ENCODE data around the gene SORT1. TPM values are rescaled to one million over a fixed set of nuclear protein-coding genes. Genes with fewer than 3 reads are reported as not detected.
A peak's percentile ranks its signal among the peaks of the same experiment; 100 is the strongest.

The SORT1 gene
- polyA plus RNA-seq, 1 of the 3 experiments (the other 2 are of a cell fraction): 8.5 TPM

- TF ChIP-seq CTCF (IDR thresholded peaks at IDR 0.05) (no peak), TEAD4 (IDR thresholded peaks at IDR 0.05; ENCODE audit: borderline replicate concordance, insufficient read depth) (peak; percentile 63; the same call in 1 of the 2 replicates), NRF1 (IDR thresholded peaks at IDR 0.05; ENCODE audit: low read depth, low read length) (no peak), CHD2 (IDR thresholded peaks at IDR 0.05; ENCODE audit: low read length, partially characterized antibody) (no peak), ELF1 (IDR thresholded peaks at IDR 0.05) (no peak), ZBTB33 (IDR thresholded peaks at IDR 0.05; ENCODE audit: borderline replicate concordance, low read depth) (no peak), FOSL2 (IDR thresholded peaks at IDR 0.05; ENCODE audit: borderline replicate concordance, low read depth) (peak; percentile 66), FOXM1 (IDR thresholded peaks at IDR 0.05; ENCODE audit: low read depth) (no peak), RCOR1 (IDR thresholded peaks at IDR 0.05; ENCODE audit: low read length) (no peak), RAD21 (IDR thresholded peaks at IDR 0.05; ENCODE audit: low read length) (no peak)
Measured at GRCh38 chr1:109370712-109371340, 26.9 kb downstream of the SORT1 start (continued).

- Histone ChIP-seq H3K27me3 (ENCODE audit: insufficient read depth) (no peaks in the 10 kb centered on the region), H3K4me1 (ENCODE audit: control insufficient read depth in 1 of 2, insufficient read depth in 2 of 2, low read depth in 1 of 2, low read length in 1 of 2) (peaks cover 0 to 26% of the 10 kb centered on the region in 2 experiments; a peak in 2 of 4 replicates), H3F3A (replicated peaks; ENCODE audit: insufficient read depth) (peaks cover 27% of the 10 kb centered on the region), H3K9me2 (no peaks in the 10 kb centered on the region), H3K4me3 (ENCODE audit: low read depth in 2 of 2, low read length in 1 of 2) (no peak overlapping the region), H4K20me1 (ENCODE audit: insufficient read depth) (no peaks in the 10 kb centered on the region), H3K9me3 (no peaks in the 10 kb centered on the region), H3K4me2 (peak overlapping the region; percentile 13; the same call in 1 of the 2 replicates), H3K79me2 (ENCODE audit: insufficient read depth) (peaks cover 30% of the 10 kb centered on the region; the same call in 1 of the 2 replicates), H3K36me3 (replicated peaks in 1 of 2; ENCODE audit: control insufficient read depth in 1 of 2, insufficient read depth in 2 of 2, low read length in 1 of 2) (peaks cover 0 to 8% of the 10 kb centered on the region in 2 experiments), H3K9ac (peak overlapping the region; percentile 13; the same call in 1 of the 2 replicates), H3K27ac (ENCODE audit: low read depth in 2 of 2, low read length in 1 of 2) (peak overlapping the region in 1 of 2 experiments; percentile 88; a peak in 3 of 4 replicates), H2AFZ (ENCODE audit: low read depth) (peak overlapping the region; percentile 27; the same call in 1 of the 2 replicates)
- ChIA-PET POLR2A (no interaction called here), CTCF (no interaction called here)
- TF ChIP-seq IRF3 (IDR thresholded peaks at IDR 0.05; ENCODE audit: low read depth, low read length) (no peak), TCF12 (IDR thresholded peaks at IDR 0.05) (0 out of 2 replicates have a peak, but pooled peaks have one; percentile 12), PBX3 (IDR thresholded peaks at IDR 0.05) (no peak)
- 96% methylated on average over 6 of the region's 6 CpGs for WGBS (ENCODE audit: low lambda C conversion rate)
- DNase-seq: no peak
Measured at GRCh38 chr1:109369167-109369746, 28.5 kb downstream of the SORT1 start.
